GM23248 (cell line): ENCODE measurements around the gene FUS. TPM values are rescaled to one million over a fixed set of nuclear protein-coding genes. Genes with fewer than 3 reads are reported as not detected.

ENCODE experiments used
- DNase-seq: peaks from one replicate; pipeline ENCODE4 v3.0.0-alpha.2; 2015
- H2AFZ ChIP-seq: fragments of 200-600 bp; sonication (generic); 2 replicates; pipeline ENCODE4 v1.6.1; 2016; ENCODE audit warnings: antibody characterized with exemption
- H3F3A ChIP-seq: fragments of 200-600 bp; sonication (generic); 2 replicates; pipeline ENCODE4 v1.6.1; 2016; ENCODE audit warnings: mild to moderate bottlenecking, antibody characterized with exemption, mixed run types; ENCODE audit not compliant: insufficient read depth
- H3K27ac ChIP-seq: fragments of 200-600 bp; sonication (generic); 2 replicates; pipeline ENCODE4 v1.5.1; 2016; ENCODE audit warnings: mild to moderate bottlenecking
- H3K27me3 ChIP-seq: fragments of 200-600 bp; sonication (generic); replicated peaks from 2 replicates; pipeline ENCODE4 v1.6.1; 2016; ENCODE audit warnings: mild to moderate bottlenecking; ENCODE audit not compliant: insufficient read depth
- H3K36me3 ChIP-seq: fragments of 200-600 bp; sonication (generic); 2 replicates; pipeline ENCODE4 v1.6.1; 2016; ENCODE audit warnings: low read depth, mild to moderate bottlenecking
- H3K4me1 ChIP-seq: fragments of 200-600 bp; sonication (generic); 2 replicates; pipeline ENCODE4 v1.6.1; 2016; ENCODE audit warnings: mild to moderate bottlenecking; ENCODE audit not compliant: insufficient read depth
- H3K4me2 ChIP-seq: fragments of 200-600 bp; sonication (generic); one replicate; pipeline ENCODE4 v1.6.1; 2016; ENCODE audit warnings: mild to moderate bottlenecking; ENCODE audit not compliant: unreplicated experiment
- H3K4me3 ChIP-seq: fragments of 200-600 bp; sonication (generic); 2 replicates; pipeline ENCODE4 v1.5.1; 2016; ENCODE audit warnings: mild to moderate bottlenecking
- H3K79me2 ChIP-seq: fragments of 200-600 bp; sonication (generic); 2 replicates; pipeline ENCODE4 v1.6.1; 2016; ENCODE audit warnings: mild to moderate bottlenecking; ENCODE audit not compliant: insufficient read depth
- H3K9ac ChIP-seq: fragments of 200-600 bp; sonication (generic); 2 replicates; pipeline ENCODE4 v1.6.1; 2016; ENCODE audit warnings: mild to moderate bottlenecking
- H3K9me2 ChIP-seq: fragments of 200-600 bp; sonication (generic); 2 replicates; pipeline ENCODE4 v1.6.1; 2016; ENCODE audit warnings: mixed run types, mild to moderate bottlenecking, moderate library complexity; ENCODE audit not compliant: insufficient read depth
- H3K9me3 ChIP-seq: fragments of 200-600 bp; sonication (generic); one replicate; pipeline ENCODE4 v1.6.1; 2017; ENCODE audit warnings: low read depth
- H4K20me1 ChIP-seq: fragments of 200-600 bp; sonication (generic); 2 replicates; pipeline ENCODE4 v1.6.0; 2016; ENCODE audit not compliant: insufficient read depth
- EZH2 ChIP-seq: fragments of 200-600 bp; sonication (generic); IDR thresholded peaks from 2 replicates; pipeline ENCODE4 v1.6.1; 2018; ENCODE audit warnings: antibody characterized with exemption, mild to moderate bottlenecking; ENCODE audit not compliant: insufficient read depth, poor library complexity, severe bottlenecking
- EZH2phosphoT487 ChIP-seq: fragments of 200-600 bp; sonication (generic); IDR thresholded peaks from 2 replicates; pipeline ENCODE4 v1.6.1; 2018; ENCODE audit warnings: antibody characterized with exemption, moderate library complexity, mild to moderate bottlenecking, low read depth; ENCODE audit not compliant: insufficient read depth
- WGBS, 2 experiments: methylation state at CpG; one replicate each; pipeline ENCODE4 v1.1.6; 2015 to 2017; ENCODE audit warnings: low lambda C conversion rate in 2 of 2, low coverage in 1 of 2; ENCODE audit errors: missing lambda C conversion rate in 2 of 2; 5-methylcytosine and 5-hydroxymethylcytosine counted together
- in situ Hi-C: fragments of 300-500 bp; cut with MboI; formaldehyde crosslinking; loops from 2 replicates; pipeline ENCODE4 v1.15.0; 2020
- polyA plus RNA-seq: library from polyadenylated mRNA; unstranded; fragments of >200 nt; fragmentation: Nextera tagmentation; extraction: Ambion mirVana; gene quantifications from 2 replicates; pipeline ENCODE4 v1.2.1, GENCODE V29; 2016
- total RNA-seq: library from RNA; depleted of rRNA; stranded (reverse); fragments of >200 nt; shearing (Covaris generic); gene quantifications from 2 replicates; pipeline ENCODE4 v1.2.3, GENCODE V29; 2014; rRNA removed

Gene FUS
- 22.5 and 28.3 TPM in 2 replicates for total RNA-seq
- 154 and 166 TPM in 2 replicates for polyA plus RNA-seq

GRCh38 chr16:31179747-31180459 is at the start of gene FUS:
Gene FUS, plus strand, starts transcription at chr16:31180139. Its CDS starts 76 bp downstream, at chr16:31180215.
- in situ Hi-C loops: no loop called here
- peaks cover 23% of the 10 kb centered on the region for H3F3A ChIP-seq
- peak within 1 kb of the TSS; percentile 93 for H3K27ac ChIP-seq
- WGBS, 2 experiments: 1% methylated on average over 57 to 68 of the region's 69 CpGs
- peak within 1 kb of the TSS; percentile 99 for H3K9ac ChIP-seq
- no peaks in the 10 kb centered on the region for H3K9me3 ChIP-seq
- H3K79me2 ChIP-seq: peaks cover 60% of the 10 kb centered on the region
- peaks cover 26% of the 10 kb centered on the region for H3K36me3 ChIP-seq
- peak; percentile 88 for DNase-seq
- peaks cover 24% of the 10 kb centered on the region for H3K4me1 ChIP-seq
- peak within 1 kb of the TSS; percentile 97 for H2AFZ ChIP-seq
- H3K9me2 ChIP-seq: no peaks in the 10 kb centered on the region
- TF ChIP-seq EZH2 (no peak), EZH2phosphoT487 (no peak)
- H3K4me2 ChIP-seq: peak within 1 kb of the TSS; percentile 89
- peaks cover 29% of the 10 kb centered on the region for H4K20me1 ChIP-seq
- H3K27me3 ChIP-seq: no peaks in the 10 kb centered on the region
- peak within 1 kb of the TSS; percentile 89 for H3K4me3 ChIP-seq

GRCh38 chr16:31130336-31130891 is 49.5 kb upstream of the FUS start:
- no peaks in the 10 kb centered on the region for H4K20me1 ChIP-seq
- no peaks in the 10 kb centered on the region for H3K27me3 ChIP-seq
- 99 to 100% methylated on average over 7 to 10 of the region's 10 CpGs for WGBS, 2 experiments
- no peak for DNase-seq
- no peaks in the 10 kb centered on the region for H3K36me3 ChIP-seq
- H3K4me2 ChIP-seq: no peak overlapping the region
- H3K79me2 ChIP-seq: no peaks in the 10 kb centered on the region
- no peak overlapping the region for H3K9ac ChIP-seq
- in situ Hi-C loops: no loop called here
- no peaks in the 10 kb centered on the region for H3F3A ChIP-seq
- no peak overlapping the region for H3K4me3 ChIP-seq
- H3K9me2 ChIP-seq: no peaks in the 10 kb centered on the region
- no peaks in the 10 kb centered on the region for H3K4me1 ChIP-seq
- H3K27ac ChIP-seq: no peak overlapping the region
- H2AFZ ChIP-seq: no peak overlapping the region
- H3K9me3 ChIP-seq: no peaks in the 10 kb centered on the region
- TF ChIP-seq EZH2: no peak
- no peak for TF ChIP-seq EZH2phosphoT487

DNA sequence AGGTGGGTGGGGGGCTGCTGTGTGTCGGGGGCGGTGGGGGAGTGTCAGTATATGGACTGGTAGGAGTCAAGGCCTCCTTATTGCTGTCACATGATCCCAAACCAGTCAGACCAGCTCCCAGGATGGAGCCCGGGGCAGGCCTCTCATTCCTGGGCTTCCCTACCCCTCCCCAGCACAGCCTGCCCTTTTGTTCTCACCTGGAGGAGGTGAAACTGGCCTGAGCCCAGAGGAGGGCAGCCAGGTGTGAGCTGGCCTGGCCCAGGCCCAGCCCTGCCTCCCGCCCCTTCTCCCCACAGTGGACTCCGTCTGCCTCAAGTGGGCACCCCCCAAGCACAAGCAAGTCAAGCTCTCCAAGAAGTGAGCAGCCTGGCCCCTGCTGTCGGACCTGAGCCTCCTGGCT is 49.0 kb upstream of the FUS start:
- Histone ChIP-seq H3K36me3 (no peaks in the 10 kb centered on the region), H2AFZ (no peak overlapping the region), H3K79me2 (no peaks in the 10 kb centered on the region), H4K20me1 (no peaks in the 10 kb centered on the region), H3K4me1 (no peaks in the 10 kb centered on the region), H3K9me3 (no peaks in the 10 kb centered on the region), H3K27me3 (no peaks in the 10 kb centered on the region), H3K9ac (no peak overlapping the region), H3K9me2 (no peaks in the 10 kb centered on the region), H3K27ac (no peak overlapping the region), H3K4me3 (no peak overlapping the region), H3F3A (no peaks in the 10 kb centered on the region), H3K4me2 (no peak overlapping the region)
- DNase-seq: no peak
- WGBS, 2 experiments: 88 to 92% methylated on average over 5 of the region's 6 CpGs
- no peak for TF ChIP-seq EZH2phosphoT487
- TF ChIP-seq EZH2: no peak
- in situ Hi-C loops: no loop called here

GRCh38 chr16:31131416-31131815 is 48.5 kb upstream of the FUS start:
- DNase-seq: no peak
- H3K79me2 ChIP-seq: no peaks in the 10 kb centered on the region
- in situ Hi-C loops: no loop called here
- no peaks in the 10 kb centered on the region for H3K9me3 ChIP-seq
- H3K4me3 ChIP-seq: no peak overlapping the region
- no peaks in the 10 kb centered on the region for H3K9me2 ChIP-seq
- no peak overlapping the region for H3K9ac ChIP-seq
- TF ChIP-seq EZH2phosphoT487 (no peak), EZH2 (no peak)
- no peaks in the 10 kb centered on the region for H4K20me1 ChIP-seq
- H3K27ac ChIP-seq: no peak overlapping the region
- H3K4me1 ChIP-seq: no peaks in the 10 kb centered on the region
- H3K36me3 ChIP-seq: no peaks in the 10 kb centered on the region
- H2AFZ ChIP-seq: no peak overlapping the region
- no peak overlapping the region for H3K4me2 ChIP-seq
- 88 to 90% methylated on average over 11 of the region's 11 CpGs for WGBS, 2 experiments
- H3F3A ChIP-seq: no peaks in the 10 kb centered on the region
- no peaks in the 10 kb centered on the region for H3K27me3 ChIP-seq
